ENCODE measurements around the gene KCNJ15.

The KCNJ15 gene

GRCh38 chr21:38329162-38329561 lies 72.4 kb downstream of the KCNJ15 start:
- FAIRE-seq, result no peak

- no peak for FAIRE-seq
These were observed 73.9 kb downstream of the KCNJ15 start for GRCh38 chr21:38330666-38331065.

- no peak for FAIRE-seq
These were observed 76.8 kb downstream of the KCNJ15 start for GRCh38 chr21:38333301-38334272.

- no peak for FAIRE-seq
These were observed 78.1 kb downstream of the KCNJ15 start for GRCh38 chr21:38334866-38335265.

GRCh38 chr21:38337793-38338192 lies 81.0 kb downstream of the KCNJ15 start:
- no peak for FAIRE-seq

GRCh38 chr21:38340131-38340530 lies 83.3 kb downstream of the KCNJ15 start:
- FAIRE-seq, result no peak

- FAIRE-seq, result no peak
These were observed 84.8 kb downstream of the KCNJ15 start for GRCh38 chr21:38341546-38342012.

- FAIRE-seq, result no peak
These were observed 85.9 kb downstream of the KCNJ15 start for GRCh38 chr21:38342739-38343138.

GRCh38 chr21:38343691-38344090 lies 86.9 kb downstream of the KCNJ15 start:
- no peak for FAIRE-seq

- no peak for FAIRE-seq
These were observed 89.5 kb downstream of the KCNJ15 start for GRCh38 chr21:38346286-38346685.

- FAIRE-seq, result no peak
These were observed 92.4 kb downstream of the KCNJ15 start for GRCh38 chr21:38349111-38349746.

GRCh38 chr21:38349977-38350376 lies 93.2 kb downstream of the KCNJ15 start:
- FAIRE-seq, result no peak

GRCh38 chr21:38350684-38351083 lies 93.9 kb downstream of the KCNJ15 start:
- no peak for FAIRE-seq

GRCh38 chr21:38351176-38351959 lies 94.6 kb downstream of the KCNJ15 start:
- FAIRE-seq, result no peak

- no peak for FAIRE-seq
These were observed 95.2 kb downstream of the KCNJ15 start for GRCh38 chr21:38351961-38352521.

GRCh38 chr21:38352536-38353219 lies 95.9 kb downstream of the KCNJ15 start:
- no peak for FAIRE-seq

- no peak for FAIRE-seq
These were observed 97.4 kb downstream of the KCNJ15 start for GRCh38 chr21:38354231-38354630.

GRCh38 chr21:38354746-38355145 lies 98.0 kb downstream of the KCNJ15 start:
- no peak for FAIRE-seq

GRCh38 chr21:38355353-38355752 lies 98.6 kb downstream of the KCNJ15 start:
- no peak for FAIRE-seq

- no peak for FAIRE-seq
These were observed 99.4 kb downstream of the KCNJ15 start for GRCh38 chr21:38355992-38356781.
